ACC112 (cell line): ENCODE measurements around the gene PGA3.
"Not testable (repeated sequence)": the region's sequence is repeated elsewhere in the genome, so short reads cannot be mapped to it uniquely, and the experiment has no call there.

Source experiments
- H2AFZ ChIP-seq: fragments of 200-600 bp; sonication (generic); one replicate; pipeline ENCODE4 v1.6.0; 2017; ENCODE audit warnings: antibody characterized with exemption, low read length; ENCODE audit not compliant: unreplicated experiment
- H3K27ac ChIP-seq: fragments of 200-600 bp; sonication (generic); 2 replicates; pipeline ENCODE4 v1.5.1; 2014; ENCODE audit warnings: low read depth, mild to moderate bottlenecking, antibody characterized with exemption, low read length, moderate library complexity
- H3K27me3 ChIP-seq: fragments of 200-600 bp; sonication (generic); 2 replicates; pipeline ENCODE4 v1.6.1; 2014; ENCODE audit warnings: mild to moderate bottlenecking, antibody characterized with exemption, low read length, moderate library complexity, mixed read lengths; ENCODE audit not compliant: insufficient read depth
- H3K36me3 ChIP-seq: fragments of 200-600 bp; sonication (generic); 2 replicates; pipeline ENCODE4 v1.6.1; 2016; ENCODE audit warnings: mild to moderate bottlenecking, antibody characterized with exemption, low read length, moderate library complexity, mixed read lengths; ENCODE audit not compliant: insufficient read depth
- H3K4me1 ChIP-seq: fragments of 200-600 bp; sonication (generic); one replicate; pipeline ENCODE4 v1.6.1; 2016; ENCODE audit warnings: low read length, mixed read lengths; ENCODE audit not compliant: insufficient read depth, unreplicated experiment, control insufficient read depth
- H3K4me3 ChIP-seq: fragments of 200-600 bp; sonication (generic); 2 replicates; pipeline ENCODE4 v1.5.1; 2014; ENCODE audit warnings: mild to moderate bottlenecking, low read depth, low read length
- H3K79me2 ChIP-seq: fragments of 200-600 bp; sonication (generic); one replicate; pipeline ENCODE4 v1.6.0; 2016; ENCODE audit warnings: low read length; ENCODE audit not compliant: control insufficient read depth, unreplicated experiment, insufficient read depth

The PGA3 gene

DNA sequence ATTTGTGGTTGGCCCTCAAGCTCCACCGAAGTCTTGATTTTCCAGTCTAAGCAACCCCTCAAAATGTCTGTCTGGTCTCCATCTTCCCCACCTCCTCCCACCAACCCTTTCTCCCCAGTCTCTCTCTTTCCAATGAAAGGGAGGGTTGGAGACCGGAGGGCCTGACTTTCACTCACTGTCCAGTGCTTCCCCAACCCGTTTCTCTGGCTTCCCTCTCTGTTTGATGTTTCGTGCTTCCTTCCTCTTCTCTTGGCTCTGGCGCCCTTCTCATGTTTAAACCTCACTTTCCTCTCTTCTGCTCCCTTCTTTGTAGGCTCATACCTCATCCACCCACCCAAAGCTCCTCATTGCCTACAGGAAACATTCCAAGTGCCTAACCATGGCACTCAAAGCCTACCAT, 31.0 kb upstream of the PGA3 start:
- Histone ChIP-seq H2AFZ (no peak overlapping the region), H3K27ac (no peak overlapping the region), H3K27me3 (peaks cover 57% of the 10 kb centered on the region), H3K79me2 (no peaks in the 10 kb centered on the region), H3K36me3 (no peaks in the 10 kb centered on the region), H3K4me3 (no peak overlapping the region), H3K4me1 (no peaks in the 10 kb centered on the region)

DNA sequence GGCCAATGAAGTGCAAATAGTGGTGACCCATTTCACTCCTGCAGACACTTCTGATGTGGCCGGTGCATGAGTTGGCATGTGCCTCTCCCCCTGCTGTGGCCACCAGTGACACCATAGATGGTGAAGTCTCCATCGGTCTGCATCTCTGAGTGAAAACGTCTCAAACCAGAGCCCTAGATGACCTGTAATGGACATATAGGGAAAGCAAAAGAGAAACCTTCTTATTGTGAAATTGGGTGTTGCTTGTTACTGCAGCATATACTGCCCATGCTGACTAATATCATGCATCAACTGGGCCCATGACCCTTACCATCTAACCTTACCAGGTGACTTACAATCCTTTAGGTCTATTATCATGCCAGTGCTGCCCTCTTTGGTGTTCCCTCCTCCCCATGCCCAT, 30.4 kb upstream of the PGA3 start:
- Histone ChIP-seq H2AFZ (no peak overlapping the region), H3K27me3 (peaks cover 57% of the 10 kb centered on the region), H3K36me3 (no peaks in the 10 kb centered on the region), H3K4me1 (no peaks in the 10 kb centered on the region), H3K79me2 (no peaks in the 10 kb centered on the region), H3K4me3 (no peak overlapping the region), H3K27ac (no peak overlapping the region)

GRCh38 chr11:61173456-61173855, 29.9 kb upstream of the PGA3 start:
- no peaks in the 10 kb centered on the region for H3K36me3 ChIP-seq
- H3K27me3 ChIP-seq = peaks cover 57% of the 10 kb centered on the region
- no peak overlapping the region for H2AFZ ChIP-seq
- H3K27ac ChIP-seq = no peak overlapping the region
- no peaks in the 10 kb centered on the region for H3K79me2 ChIP-seq
- H3K4me1 ChIP-seq = no peaks in the 10 kb centered on the region
- H3K4me3 ChIP-seq = no peak overlapping the region

DNA sequence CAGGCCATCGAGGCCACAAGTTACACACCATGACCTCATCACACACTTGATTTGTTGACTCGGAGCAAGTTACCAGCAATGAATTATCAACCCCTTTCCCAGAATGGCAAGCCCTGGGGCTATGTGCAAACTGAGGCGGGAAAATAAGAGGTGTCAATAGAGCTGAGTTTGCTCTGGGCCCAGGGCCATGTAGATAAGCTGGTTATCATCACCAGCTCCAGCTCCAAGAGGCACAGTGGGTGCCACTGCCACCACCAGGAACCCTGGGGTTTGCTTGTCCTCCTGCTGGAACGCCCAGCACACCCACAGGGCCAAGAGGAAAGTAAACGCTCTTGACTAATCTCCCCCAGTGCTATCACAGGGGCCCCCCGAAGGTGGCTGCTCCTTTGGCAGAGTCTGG, 29.0 kb upstream of the PGA3 start:
- H2AFZ ChIP-seq = no peak overlapping the region
- H3K36me3 ChIP-seq = no peaks in the 10 kb centered on the region
- peaks cover 54% of the 10 kb centered on the region for H3K27me3 ChIP-seq
- H3K79me2 ChIP-seq = no peaks in the 10 kb centered on the region
- no peaks in the 10 kb centered on the region for H3K4me1 ChIP-seq
- H3K27ac ChIP-seq = no peak overlapping the region
- no peak overlapping the region for H3K4me3 ChIP-seq

DNA sequence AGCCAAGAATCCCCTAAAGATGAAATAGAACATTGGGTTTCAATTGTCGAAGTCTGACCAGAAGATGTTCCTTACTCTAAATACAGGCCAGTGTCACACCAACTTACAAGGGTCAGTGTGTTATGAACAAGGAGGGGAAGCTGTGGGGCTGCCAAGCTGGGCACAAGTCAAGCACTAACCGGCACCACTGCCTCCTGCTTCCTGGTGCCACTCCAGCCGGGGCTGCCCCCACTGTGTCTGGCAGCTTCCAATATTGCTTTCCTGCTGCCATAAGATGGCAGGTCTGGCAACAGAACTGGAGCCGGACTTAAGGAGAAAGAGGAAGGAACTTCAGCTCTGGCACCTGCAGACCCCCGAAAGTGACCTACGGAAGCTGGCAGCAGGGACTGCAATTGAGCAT, 28.4 kb upstream of the PGA3 start:
- Histone ChIP-seq H3K4me1 (no peaks in the 10 kb centered on the region), H3K27me3 (peaks cover 53% of the 10 kb centered on the region), H3K4me3 (no peak overlapping the region), H2AFZ (no peak overlapping the region), H3K27ac (no peak overlapping the region), H3K79me2 (no peaks in the 10 kb centered on the region), H3K36me3 (no peaks in the 10 kb centered on the region)

GRCh38 chr11:61176446-61176845, 26.9 kb upstream of the PGA3 start:
- Histone ChIP-seq H3K4me3 (no peak overlapping the region), H3K36me3 (no peaks in the 10 kb centered on the region), H3K4me1 (no peaks in the 10 kb centered on the region), H3K27ac (no peak overlapping the region), H3K27me3 (peaks cover 56% of the 10 kb centered on the region), H3K79me2 (no peaks in the 10 kb centered on the region), H2AFZ (no peak overlapping the region)

DNA sequence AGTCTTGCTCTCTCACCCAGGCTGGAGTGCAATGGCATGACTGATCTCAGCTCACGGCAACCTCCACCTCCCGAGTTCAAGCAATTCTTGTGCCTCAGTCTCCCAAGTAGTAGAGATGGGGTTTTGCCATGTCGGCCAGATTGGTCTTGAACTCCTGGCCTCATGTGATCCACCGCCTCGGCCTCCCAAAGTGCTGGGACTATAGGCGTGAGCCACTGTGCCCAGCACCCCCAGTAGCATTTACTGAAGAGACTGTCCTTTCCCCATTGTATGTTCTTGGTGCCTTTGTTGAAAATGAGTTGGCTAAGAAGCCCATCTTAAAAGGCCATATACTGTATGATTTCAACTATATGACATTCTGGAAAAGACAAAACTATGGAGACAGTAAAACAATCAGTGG, 23.1 kb upstream of the PGA3 start:
- H3K79me2 ChIP-seq, H3K36me3 ChIP-seq, H2AFZ ChIP-seq, H3K27ac ChIP-seq, H3K4me1 ChIP-seq, H3K4me3 ChIP-seq: not testable (repeated sequence)
- H3K27me3 ChIP-seq = peaks cover 32% of the 10 kb centered on the region

GRCh38 chr11:61181489-61181888, 21.8 kb upstream of the PGA3 start:
- H3K27me3 ChIP-seq = peaks cover 19% of the 10 kb centered on the region
- no peaks in the 10 kb centered on the region for H3K36me3 ChIP-seq
- no peaks in the 10 kb centered on the region for H3K4me1 ChIP-seq
- H3K4me3 ChIP-seq = no peak overlapping the region
- no peak overlapping the region for H3K27ac ChIP-seq
- H2AFZ ChIP-seq = no peak overlapping the region
- H3K79me2 ChIP-seq = no peaks in the 10 kb centered on the region

DNA sequence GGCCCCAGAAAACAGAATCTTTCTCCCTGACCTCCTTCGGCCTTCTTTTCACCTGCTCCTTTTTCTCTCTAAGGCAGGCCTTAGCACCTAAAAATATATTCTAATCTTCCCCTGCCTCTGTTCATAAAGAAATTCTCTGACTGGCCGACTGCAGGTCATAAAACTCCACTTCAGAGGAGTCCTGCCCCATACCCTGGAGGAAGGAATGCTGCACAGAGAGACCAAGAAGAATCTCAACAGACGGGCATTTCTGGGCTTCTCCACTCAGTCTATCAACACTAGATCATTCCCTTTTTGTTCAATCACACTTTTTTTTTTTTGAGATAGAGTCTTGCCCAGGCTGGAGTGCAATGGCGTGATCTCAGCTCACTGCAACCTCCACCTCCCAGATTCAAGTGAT, 19.7 kb upstream of the PGA3 start:
- Histone ChIP-seq H3K4me1 (no peaks in the 10 kb centered on the region), H3K4me3 (no peak overlapping the region), H3K27ac (no peak overlapping the region), H2AFZ (no peak overlapping the region), H3K36me3 (no peaks in the 10 kb centered on the region), H3K27me3 (peaks cover 18% of the 10 kb centered on the region), H3K79me2 (no peaks in the 10 kb centered on the region)

GRCh38 chr11:61186504-61186903, 16.8 kb upstream of the PGA3 start:
- Histone ChIP-seq H3K79me2 (no peaks in the 10 kb centered on the region), H3K36me3 (no peaks in the 10 kb centered on the region), H3K4me1 (no peaks in the 10 kb centered on the region), H3K27me3 (0 out of 2 replicates have a peak, but pooled peaks cover 4% of the 10 kb centered on the region), H3K4me3 (no peak overlapping the region), H3K27ac (no peak overlapping the region), H2AFZ (no peak overlapping the region)

DNA sequence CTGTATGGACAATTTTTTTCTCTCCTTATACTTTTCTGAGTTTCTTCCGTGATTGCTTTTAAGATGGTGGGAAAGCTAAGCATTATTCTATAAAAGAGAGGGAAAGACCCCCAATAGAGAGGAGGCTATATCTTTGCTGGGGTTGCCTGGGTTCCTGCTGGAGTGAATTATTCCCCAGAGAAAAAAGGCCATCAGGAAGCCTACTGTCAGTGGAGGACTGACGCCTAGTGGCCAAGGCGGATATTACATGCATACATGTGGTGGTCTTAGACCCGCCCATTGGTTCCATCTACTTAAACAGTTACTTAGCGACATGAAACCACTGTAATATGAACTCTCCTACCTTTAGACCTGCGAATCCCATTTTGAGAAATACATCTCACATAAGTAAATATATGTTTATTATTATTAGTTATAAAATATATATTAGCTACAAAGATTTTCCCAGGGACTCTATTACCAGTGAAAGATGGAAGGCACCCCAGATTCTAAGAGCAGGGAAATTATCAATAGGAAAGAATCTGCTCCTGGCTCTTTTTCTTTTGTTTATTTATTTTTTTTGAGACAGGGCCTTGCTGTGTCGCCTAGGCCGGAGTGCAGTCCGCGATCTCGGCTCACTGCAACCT, 15.7 kb upstream of the PGA3 start:
- H3K4me3 ChIP-seq = no peak overlapping the region
- no peaks in the 10 kb centered on the region for H3K36me3 ChIP-seq
- no peak overlapping the region for H2AFZ ChIP-seq
- no peaks in the 10 kb centered on the region for H3K4me1 ChIP-seq
- no peaks in the 10 kb centered on the region for H3K79me2 ChIP-seq
- H3K27ac ChIP-seq = no peak overlapping the region
- 0 out of 2 replicates have a peak, but pooled peaks cover 8% of the 10 kb centered on the region for H3K27me3 ChIP-seq
